Mesothelial cell of epicardium (in vitro differentiated cells): ENCODE data around the gene HEMK1. TPM values are rescaled to one million over a fixed set of nuclear protein-coding genes. Genes with fewer than 3 reads are reported as not detected.

Source experiments
- DNase-seq, 2 experiments: peaks; one replicate each; pipeline ENCODE4 v3.0.0; 2021; ENCODE audit warnings: low spot score in 2 of 2; ENCODE audit not compliant: unreplicated experiment in 2 of 2
- H3K27ac Mint-ChIP-seq: 2 replicates; pipeline ENCODE4 v1.8.0; 2021; ENCODE audit warnings: mixed read lengths
- H3K27me3 Mint-ChIP-seq: 2 replicates; pipeline ENCODE4 v1.8.0; 2021; ENCODE audit warnings: low read depth, mixed read lengths
- H3K36me3 Mint-ChIP-seq: 2 replicates; pipeline ENCODE4 v1.8.0; 2021; ENCODE audit warnings: mixed read lengths
- H3K4me1 Mint-ChIP-seq: 2 replicates; pipeline ENCODE4 v1.8.0; 2021; ENCODE audit warnings: mixed read lengths
- H3K4me3 Mint-ChIP-seq: 2 replicates; pipeline ENCODE4 v1.8.0; 2021; ENCODE audit warnings: mild to moderate bottlenecking, moderate library complexity, mixed read lengths
- H3K9me3 Mint-ChIP-seq: 2 replicates; pipeline ENCODE4 v1.8.0; 2021; ENCODE audit warnings: mixed read lengths
- total RNA-seq: library from RNA; stranded (reverse); gene quantifications from 3 replicates; pipeline ENCODE4 v1.2.1, GENCODE V29; 2021
- TF ChIP-seq, protein P1 (sequence below): fragments of 200-600 bp; sonication (generic); IDR thresholded peaks from one replicate; pipeline ENCODE4 v1.5.0; 2021; ENCODE audit warnings: antibody characterized with exemption; ENCODE audit not compliant: unreplicated experiment

Gene HEMK1
- total RNA-seq, 1 donor from 2014 or later = 32.8 TPM

DNA sequence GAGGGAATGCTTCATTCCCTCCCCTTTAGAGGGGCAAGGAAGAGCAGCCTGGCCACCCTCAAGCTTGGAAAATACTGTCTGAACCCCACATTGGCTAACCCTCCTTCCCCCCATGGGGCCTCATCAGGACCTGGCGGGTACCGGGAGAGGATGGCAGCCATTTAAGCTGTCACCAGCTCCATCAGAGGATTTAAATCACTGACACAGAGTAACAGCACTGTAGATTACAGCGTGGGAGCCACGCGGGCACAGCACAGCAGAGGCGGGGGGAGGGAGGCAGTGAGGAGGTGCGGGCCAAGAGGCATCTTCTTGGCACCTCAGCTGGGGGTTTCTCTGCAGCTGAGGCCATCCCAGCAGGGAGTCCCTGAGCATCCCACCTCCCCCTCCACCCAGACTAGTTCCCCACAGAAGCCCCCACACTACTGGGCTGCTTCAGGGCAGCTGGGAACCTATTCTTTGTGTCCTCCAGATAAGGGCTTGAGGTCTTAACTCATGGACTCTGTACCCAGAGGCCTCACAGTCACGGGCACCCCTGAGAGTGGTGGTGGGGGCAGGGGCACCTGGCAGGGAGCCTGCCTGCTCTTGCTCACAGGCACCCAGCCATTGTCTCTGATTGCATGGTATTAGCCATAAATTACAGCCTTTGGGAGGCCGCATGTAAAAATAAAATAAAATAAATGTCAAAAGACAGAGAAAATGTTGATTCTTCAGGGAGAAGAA lies 44.0 kb upstream of the HEMK1 start:
- Mint-ChIP-seq H3K36me3 (no peaks in the 10 kb centered on the region), H3K27me3 (peaks cover 57% of the 10 kb centered on the region), H3K27ac (no peak overlapping the region), H3K4me1 (peaks cover 6% of the 10 kb centered on the region), H3K9me3 (no peaks in the 10 kb centered on the region), H3K4me3 (no peak overlapping the region)
- no peak for DNase-seq
- TF ChIP-seq, protein P1, sequence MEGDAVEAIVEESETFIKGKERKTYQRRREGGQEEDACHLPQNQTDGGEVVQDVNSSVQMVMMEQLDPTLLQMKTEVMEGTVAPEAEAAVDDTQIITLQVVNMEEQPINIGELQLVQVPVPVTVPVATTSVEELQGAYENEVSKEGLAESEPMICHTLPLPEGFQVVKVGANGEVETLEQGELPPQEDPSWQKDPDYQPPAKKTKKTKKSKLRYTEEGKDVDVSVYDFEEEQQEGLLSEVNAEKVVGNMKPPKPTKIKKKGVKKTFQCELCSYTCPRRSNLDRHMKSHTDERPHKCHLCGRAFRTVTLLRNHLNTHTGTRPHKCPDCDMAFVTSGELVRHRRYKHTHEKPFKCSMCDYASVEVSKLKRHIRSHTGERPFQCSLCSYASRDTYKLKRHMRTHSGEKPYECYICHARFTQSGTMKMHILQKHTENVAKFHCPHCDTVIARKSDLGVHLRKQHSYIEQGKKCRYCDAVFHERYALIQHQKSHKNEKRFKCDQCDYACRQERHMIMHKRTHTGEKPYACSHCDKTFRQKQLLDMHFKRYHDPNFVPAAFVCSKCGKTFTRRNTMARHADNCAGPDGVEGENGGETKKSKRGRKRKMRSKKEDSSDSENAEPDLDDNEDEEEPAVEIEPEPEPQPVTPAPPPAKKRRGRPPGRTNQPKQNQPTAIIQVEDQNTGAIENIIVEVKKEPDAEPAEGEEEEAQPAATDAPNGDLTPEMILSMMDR = no peak

DNA sequence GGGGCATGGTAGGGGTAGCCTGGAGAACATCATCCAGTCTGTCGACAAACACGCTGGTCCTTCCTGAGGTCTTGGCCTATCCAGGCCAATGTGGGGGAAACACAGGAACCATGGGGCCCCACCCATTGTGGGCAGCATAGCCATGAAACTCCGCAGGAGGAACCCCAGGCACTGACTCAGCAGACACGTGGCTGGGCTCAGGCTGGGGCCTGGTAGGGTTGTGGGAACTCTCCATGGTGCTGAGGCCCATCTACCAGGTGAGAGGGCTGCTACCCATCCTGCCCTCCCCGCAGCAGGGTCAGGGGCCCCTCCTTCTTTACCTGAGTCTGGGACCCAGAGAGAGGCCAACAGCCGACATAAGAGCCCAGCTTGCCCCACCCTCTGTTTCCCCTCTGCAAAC lies 43.3 kb upstream of the HEMK1 start:
- TF ChIP-seq, protein P1 = no peak
- Mint-ChIP-seq H3K9me3 (no peaks in the 10 kb centered on the region), H3K27ac (no peak overlapping the region), H3K27me3 (peaks cover 59% of the 10 kb centered on the region), H3K4me1 (no peaks in the 10 kb centered on the region), H3K36me3 (no peaks in the 10 kb centered on the region), H3K4me3 (no peak overlapping the region)
- peak; percentile 55 to 75 for DNase-seq

- DNase-seq = no peak
- TF ChIP-seq, protein P1 = no peak
- peak overlapping the region; percentile 39 for H3K4me3 Mint-ChIP-seq
- H3K36me3 Mint-ChIP-seq = no peaks in the 10 kb centered on the region
- peaks cover 15% of the 10 kb centered on the region for H3K4me1 Mint-ChIP-seq
- no peaks in the 10 kb centered on the region for H3K9me3 Mint-ChIP-seq
- H3K27ac Mint-ChIP-seq = no peak overlapping the region
- H3K27me3 Mint-ChIP-seq = peaks cover 64% of the 10 kb centered on the region
These were observed 39.0 kb upstream of the HEMK1 start for GRCh38 chr3:50530001-50530970.

GRCh38 chr3:50531201-50531600 lies 38.1 kb upstream of the HEMK1 start:
- Mint-ChIP-seq H3K27me3 (peaks cover 71% of the 10 kb centered on the region), H3K36me3 (no peaks in the 10 kb centered on the region), H3K4me3 (no peak overlapping the region), H3K9me3 (no peaks in the 10 kb centered on the region), H3K4me1 (peaks cover 15% of the 10 kb centered on the region), H3K27ac (no peak overlapping the region)
- TF ChIP-seq, protein P1 = no peak
- DNase-seq = no peak

- H3K27ac Mint-ChIP-seq = no peak overlapping the region
- no peaks in the 10 kb centered on the region for H3K36me3 Mint-ChIP-seq
- peaks cover 15% of the 10 kb centered on the region for H3K4me1 Mint-ChIP-seq
- H3K4me3 Mint-ChIP-seq = no peak overlapping the region
- peaks cover 81% of the 10 kb centered on the region for H3K27me3 Mint-ChIP-seq
- TF ChIP-seq, protein P1 = no peak
- no peaks in the 10 kb centered on the region for H3K9me3 Mint-ChIP-seq
- DNase-seq = no peak
These were observed 37.1 kb upstream of the HEMK1 start for GRCh38 chr3:50532062-50532705.
